Measurements from ENCODE around the gene TBXAS1.

- TF ChIP-seq POLR2AphosphoS5 (IDR thresholded peaks at IDR 0.05; ENCODE audit: insufficient read depth, low read depth, low read length) (no peak), JUN (IDR thresholded peaks at IDR 0.05; ENCODE audit: borderline replicate concordance, insufficient read depth, insufficient read length, low read depth) (no peak), MYC (IDR thresholded peaks at IDR 0.05; ENCODE audit: low read depth, low read length) (no peak), POLR2A (IDR thresholded peaks at IDR 0.05; ENCODE audit: low read depth, low read length) (no peak), EZH2 (IDR thresholded peaks at IDR 0.05; ENCODE audit: borderline replicate concordance, low read depth, low read length, severe bottlenecking) (no peak)
- TF ChIP-seq, protein P1, sequence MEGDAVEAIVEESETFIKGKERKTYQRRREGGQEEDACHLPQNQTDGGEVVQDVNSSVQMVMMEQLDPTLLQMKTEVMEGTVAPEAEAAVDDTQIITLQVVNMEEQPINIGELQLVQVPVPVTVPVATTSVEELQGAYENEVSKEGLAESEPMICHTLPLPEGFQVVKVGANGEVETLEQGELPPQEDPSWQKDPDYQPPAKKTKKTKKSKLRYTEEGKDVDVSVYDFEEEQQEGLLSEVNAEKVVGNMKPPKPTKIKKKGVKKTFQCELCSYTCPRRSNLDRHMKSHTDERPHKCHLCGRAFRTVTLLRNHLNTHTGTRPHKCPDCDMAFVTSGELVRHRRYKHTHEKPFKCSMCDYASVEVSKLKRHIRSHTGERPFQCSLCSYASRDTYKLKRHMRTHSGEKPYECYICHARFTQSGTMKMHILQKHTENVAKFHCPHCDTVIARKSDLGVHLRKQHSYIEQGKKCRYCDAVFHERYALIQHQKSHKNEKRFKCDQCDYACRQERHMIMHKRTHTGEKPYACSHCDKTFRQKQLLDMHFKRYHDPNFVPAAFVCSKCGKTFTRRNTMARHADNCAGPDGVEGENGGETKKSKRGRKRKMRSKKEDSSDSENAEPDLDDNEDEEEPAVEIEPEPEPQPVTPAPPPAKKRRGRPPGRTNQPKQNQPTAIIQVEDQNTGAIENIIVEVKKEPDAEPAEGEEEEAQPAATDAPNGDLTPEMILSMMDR (IDR thresholded peaks at IDR 0.05; ENCODE audit: extremely low read depth in 1 of 2, insufficient read depth in 1 of 2, low read depth in 1 of 2, low read length in 2 of 2): no peak
- TF ChIP-seq, protein P2, sequence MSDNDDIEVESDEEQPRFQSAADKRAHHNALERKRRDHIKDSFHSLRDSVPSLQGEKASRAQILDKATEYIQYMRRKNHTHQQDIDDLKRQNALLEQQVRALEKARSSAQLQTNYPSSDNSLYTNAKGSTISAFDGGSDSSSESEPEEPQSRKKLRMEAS (IDR thresholded peaks at IDR 0.05; ENCODE audit: insufficient read depth, insufficient read length): no peak
These were observed 131.1 kb downstream of the TBXAS1 start for GRCh38 chr7:139960157-139960556.
